GM19099 (cell line): ENCODE measurements around the gene CFAP300.

ENCODE experiments used
- POLR2A ChIP-seq: IDR thresholded peaks from 3 replicates; pipeline ENCODE4 v1.6.1; 2011; ENCODE audit warnings: low read depth; ENCODE audit not compliant: insufficient read length; ENCODE audit errors: extremely low read depth

Gene CFAP300

GRCh38 chr11:102047305-102047924, at the start of gene CFAP300:
TSS of gene CFAP300 (plus strand) at chr11:102047437. CDS start at chr11:102047471, 34 bp downstream.
- no peak for TF ChIP-seq POLR2A

GRCh38 chr11:102001657-102002338, 45.4 kb upstream of the CFAP300 start:
- no peak for TF ChIP-seq POLR2A

GRCh38 chr11:102004220-102004619, 43.0 kb upstream of the CFAP300 start:
- TF ChIP-seq POLR2A: no peak

GRCh38 chr11:102005306-102005705, 41.9 kb upstream of the CFAP300 start:
- no peak for TF ChIP-seq POLR2A

GRCh38 chr11:102006835-102007566, 40.2 kb upstream of the CFAP300 start:
- TF ChIP-seq POLR2A: no peak

- TF ChIP-seq POLR2A: no peak
Observed at GRCh38 chr11:102007567-102008437, 39.4 kb upstream of the CFAP300 start.

GRCh38 chr11:102010776-102011494, 36.3 kb upstream of the CFAP300 start:
- no peak for TF ChIP-seq POLR2A

- no peak for TF ChIP-seq POLR2A
Observed at GRCh38 chr11:102012946-102013345, 34.3 kb upstream of the CFAP300 start.

- TF ChIP-seq POLR2A: no peak
Observed at GRCh38 chr11:102014756-102015155, 32.5 kb upstream of the CFAP300 start.

GRCh38 chr11:102017026-102017425, 30.2 kb upstream of the CFAP300 start:
- no peak for TF ChIP-seq POLR2A

GRCh38 chr11:102026217-102026616, 21.0 kb upstream of the CFAP300 start:
- TF ChIP-seq POLR2A: no peak

- no peak for TF ChIP-seq POLR2A
Observed at GRCh38 chr11:102026959-102027358, 20.3 kb upstream of the CFAP300 start.

- TF ChIP-seq POLR2A: no peak
Observed at GRCh38 chr11:102036757-102037156, 10.5 kb upstream of the CFAP300 start.

GRCh38 chr11:102046841-102047240, 396 bp upstream of the CFAP300 start:
- TF ChIP-seq POLR2A: no peak
